Glomerular endothelial cell (primary cell): Measurements from ENCODE around the gene CNOT6. TPM values are rescaled to one million over a fixed set of nuclear protein-coding genes. Genes with fewer than 3 reads are reported as not detected.
A peak's percentile ranks its signal among the peaks of the same experiment; 100 is the strongest.
"Not testable (repeated sequence)": the region's sequence is repeated elsewhere in the genome, so short reads cannot be mapped to it uniquely, and the experiment has no call there.

Source experiments
- DNase-seq: peaks from one replicate; pipeline ENCODE4 v3.0.0-alpha.2; 2011; ENCODE audit warnings: low read depth, low spot score; ENCODE audit errors: extremely low read depth
- total RNA-seq: library from RNA; depleted of rRNA; stranded (reverse); fragments of >200 nt; gene quantifications from 2 replicates; pipeline ENCODE4 v1.2.3, GENCODE V29; 2015

Gene CNOT6
- total RNA-seq = 17.2 and 20.1 TPM in 2 replicates

GRCh38 chr5:180494060-180494509 is at the start of gene CNOT6:
Gene CNOT6 (plus strand): TSS chr5:180494379. CDS start chr5:180529277, 34,898 bp downstream.
- peak; percentile 20 for DNase-seq

- no peak for DNase-seq
Observed at GRCh38 chr5:180454752-180455151, 39.4 kb upstream of the CNOT6 start.

GRCh38 chr5:180455872-180456271 is 38.3 kb upstream of the CNOT6 start:
- no peak for DNase-seq

- DNase-seq = no peak
Observed at GRCh38 chr5:180456792-180457191, 37.4 kb upstream of the CNOT6 start.

- DNase-seq = not testable (repeated sequence)
Observed at GRCh38 chr5:180458852-180459673, 35.1 kb upstream of the CNOT6 start.

GRCh38 chr5:180459674-180460142 is 34.5 kb upstream of the CNOT6 start:
- DNase-seq = not testable (repeated sequence)

- DNase-seq = no peak
Observed at GRCh38 chr5:180460834-180461233, 33.3 kb upstream of the CNOT6 start.

- DNase-seq = no peak
Observed at GRCh38 chr5:180461303-180461702, 32.9 kb upstream of the CNOT6 start.

- no peak for DNase-seq
Observed at GRCh38 chr5:180463216-180463900, 30.8 kb upstream of the CNOT6 start.

- no peak for DNase-seq
Observed at GRCh38 chr5:180463916-180464602, 30.1 kb upstream of the CNOT6 start.

- no peak for DNase-seq
Observed at GRCh38 chr5:180464603-180464970, 29.6 kb upstream of the CNOT6 start.

- DNase-seq = not testable (repeated sequence)
Observed at GRCh38 chr5:180465052-180465451, 29.1 kb upstream of the CNOT6 start.

GRCh38 chr5:180466316-180466715 is 27.9 kb upstream of the CNOT6 start:
- DNase-seq = no peak

GRCh38 chr5:180467028-180467975 is 26.9 kb upstream of the CNOT6 start:
- DNase-seq = no peak

- DNase-seq = no peak
Observed at GRCh38 chr5:180467989-180468731, 26.0 kb upstream of the CNOT6 start.

- no peak for DNase-seq
Observed at GRCh38 chr5:180468732-180469585, 25.2 kb upstream of the CNOT6 start.

- no peak for DNase-seq
Observed at GRCh38 chr5:180469586-180469865, 24.7 kb upstream of the CNOT6 start.

GRCh38 chr5:180469866-180470265 is 24.3 kb upstream of the CNOT6 start:
- no peak for DNase-seq

GRCh38 chr5:180470361-180470760 is 23.8 kb upstream of the CNOT6 start:
- no peak for DNase-seq
